Stimulated activated CD4-positive, alpha-beta T cell treated with anti-CD3 and anti-CD28 coated beads, Interleukin-12 subunit alpha, Interleukin-12 subunit beta, amount 100 ng/mL, for 48 hours (primary cell): ENCODE data around the gene SLC5A12.

Experiments
- DNase-seq, 3 donors: peaks; one replicate each; pipeline ENCODE4 v3.0.0-alpha.2; 2020; ENCODE audit warnings: low read depth in 2 of 3, low spot score in 1 of 3

Gene SLC5A12

GRCh38 chr11:26719289-26719973 lies 2.4 kb downstream of the SLC5A12 start:
- DNase-seq: no peak

- DNase-seq: no peak
Measured at GRCh38 chr11:26717771-26718170, 4.1 kb downstream of the SLC5A12 start.

- no peak for DNase-seq
Measured at GRCh38 chr11:26715133-26715532, 6.7 kb downstream of the SLC5A12 start.

GRCh38 chr11:26712497-26712896 lies 9.4 kb downstream of the SLC5A12 start:
- DNase-seq: no peak

GRCh38 chr11:26710489-26710888 lies 11.4 kb downstream of the SLC5A12 start:
- DNase-seq: no peak

GRCh38 chr11:26708736-26709456 lies 13.0 kb downstream of the SLC5A12 start:
- no peak for DNase-seq

GRCh38 chr11:26706181-26706580 lies 15.7 kb downstream of the SLC5A12 start:
- no peak for DNase-seq

GRCh38 chr11:26704249-26704648 lies 17.6 kb downstream of the SLC5A12 start:
- DNase-seq: no peak

- no peak for DNase-seq
Measured at GRCh38 chr11:26703411-26704191, 18.3 kb downstream of the SLC5A12 start.

GRCh38 chr11:26702406-26702805 lies 19.5 kb downstream of the SLC5A12 start:
- DNase-seq: no peak

GRCh38 chr11:26700574-26701235 lies 21.2 kb downstream of the SLC5A12 start:
- DNase-seq: no peak

GRCh38 chr11:26698224-26698623 lies 23.6 kb downstream of the SLC5A12 start:
- DNase-seq: no peak

GRCh38 chr11:26696330-26696729 lies 25.5 kb downstream of the SLC5A12 start:
- no peak for DNase-seq

- no peak for DNase-seq
Measured at GRCh38 chr11:26688701-26689100, 33.2 kb downstream of the SLC5A12 start.

GRCh38 chr11:26687351-26687750 lies 34.5 kb downstream of the SLC5A12 start:
- DNase-seq: no peak

GRCh38 chr11:26677566-26677965 lies 44.3 kb downstream of the SLC5A12 start:
- DNase-seq: no peak

- DNase-seq: no peak
Measured at GRCh38 chr11:26676641-26677040, 45.2 kb downstream of the SLC5A12 start.

GRCh38 chr11:26675233-26675928 lies 46.5 kb downstream of the SLC5A12 start:
- DNase-seq: no peak

GRCh38 chr11:26665946-26666345 lies 55.9 kb downstream of the SLC5A12 start:
- DNase-seq: no peak

- DNase-seq: no peak
Measured at GRCh38 chr11:26665036-26665435, 56.8 kb downstream of the SLC5A12 start.

GRCh38 chr11:26662916-26663315 lies 58.9 kb downstream of the SLC5A12 start:
- DNase-seq: no peak
